RPMI8226 (cell line): Measurements from ENCODE around the gene RBP2.

Experiments
- DNase-seq: peaks from one replicate; pipeline ENCODE4 v3.0.0-alpha.2; 2015

RBP2 gene

DNA sequence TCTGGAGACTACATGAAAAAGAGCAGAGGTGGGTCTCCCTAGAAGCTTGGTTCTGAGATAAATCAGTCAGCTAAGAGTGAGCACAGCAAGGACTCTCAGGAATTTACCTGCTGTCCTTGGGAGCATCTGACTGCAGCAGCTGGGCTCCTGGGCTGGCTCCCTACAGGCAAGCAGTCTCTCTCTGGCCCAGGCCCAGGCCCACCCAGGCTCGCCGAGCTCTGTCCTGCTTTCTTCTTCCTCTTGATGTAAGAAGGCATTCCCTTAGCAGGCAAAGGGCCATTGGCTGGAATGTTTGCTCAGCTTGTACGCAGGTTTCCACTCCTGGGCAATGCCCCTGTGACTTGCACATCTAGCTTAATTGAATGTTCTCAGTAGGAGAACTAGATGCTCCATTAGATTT is 4.3 kb upstream of the RBP2 start:
- DNase-seq = no peak

DNA sequence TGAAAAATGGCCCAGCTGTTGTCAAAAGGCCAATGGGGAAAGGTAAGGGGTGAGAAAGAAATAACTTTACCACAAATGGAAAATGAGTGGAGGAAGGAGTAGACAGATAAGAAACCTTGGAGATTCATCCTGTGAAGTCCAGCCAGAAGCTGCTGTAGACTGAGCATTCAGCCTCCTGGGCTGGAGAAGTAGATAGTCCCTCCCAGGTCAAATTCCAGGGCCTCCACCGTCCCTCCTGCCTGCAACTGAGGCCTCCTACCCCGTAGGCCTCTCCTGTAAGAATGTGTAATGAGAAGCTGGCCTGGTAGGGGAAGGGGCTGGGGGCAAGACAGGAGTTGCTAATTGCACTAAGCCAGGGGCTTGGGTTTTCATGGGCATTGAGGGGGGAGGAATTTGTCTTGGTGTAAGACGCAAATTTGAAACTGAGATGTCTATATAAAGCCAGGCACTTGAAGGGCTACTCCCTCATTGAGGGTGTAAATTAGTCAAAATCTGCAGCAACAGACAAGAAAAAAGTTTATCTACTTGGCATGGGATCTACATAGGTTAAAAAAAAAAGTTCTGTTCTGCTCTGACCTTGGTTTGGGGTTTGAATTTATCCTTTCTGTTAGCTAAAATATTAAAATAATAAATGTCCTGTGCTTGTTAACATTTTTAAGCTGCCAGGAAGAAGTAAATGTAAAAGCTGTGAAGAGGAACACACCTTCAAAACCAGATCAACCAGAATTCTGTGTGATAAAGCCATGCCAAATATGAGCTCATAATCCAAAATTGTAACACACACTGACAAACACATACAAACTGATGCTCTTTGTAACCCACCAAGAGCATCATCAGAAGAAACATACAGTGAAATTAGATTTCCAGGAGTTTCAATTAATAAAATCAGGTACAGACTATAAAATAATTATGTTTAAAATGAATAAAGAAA is 1.7 kb upstream of the RBP2 start:
- DNase-seq = no peak

DNA sequence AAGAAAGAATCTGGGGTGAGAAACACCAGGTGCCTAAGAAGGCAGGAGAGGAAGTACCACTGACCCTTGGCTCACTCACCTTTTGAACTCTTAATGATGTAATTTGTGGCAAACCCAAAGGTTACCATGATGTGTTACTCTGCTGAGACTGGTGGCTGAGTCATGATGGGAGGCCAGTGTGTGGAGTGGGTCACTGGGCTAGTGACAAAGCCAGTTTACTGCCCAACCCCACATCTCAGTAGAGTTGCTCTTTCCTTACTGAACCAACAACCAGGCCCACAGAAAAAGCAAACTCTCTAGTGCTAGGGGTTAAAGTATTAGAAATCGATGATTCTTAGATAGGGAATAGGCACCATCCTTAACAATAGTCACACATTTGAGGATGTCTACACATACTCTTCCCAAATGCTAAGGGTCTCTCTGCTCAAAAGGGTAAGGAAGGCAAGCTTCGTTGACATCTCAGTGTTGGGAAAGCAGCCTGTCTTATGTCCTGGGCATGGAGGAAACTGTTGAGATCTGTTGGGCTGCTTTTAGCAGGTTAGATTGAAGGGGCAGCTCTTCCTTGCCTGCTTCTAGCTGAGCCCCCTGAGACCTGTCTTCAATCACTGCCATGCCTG is 3.1 kb downstream of the RBP2 start:
- no peak for DNase-seq

DNA sequence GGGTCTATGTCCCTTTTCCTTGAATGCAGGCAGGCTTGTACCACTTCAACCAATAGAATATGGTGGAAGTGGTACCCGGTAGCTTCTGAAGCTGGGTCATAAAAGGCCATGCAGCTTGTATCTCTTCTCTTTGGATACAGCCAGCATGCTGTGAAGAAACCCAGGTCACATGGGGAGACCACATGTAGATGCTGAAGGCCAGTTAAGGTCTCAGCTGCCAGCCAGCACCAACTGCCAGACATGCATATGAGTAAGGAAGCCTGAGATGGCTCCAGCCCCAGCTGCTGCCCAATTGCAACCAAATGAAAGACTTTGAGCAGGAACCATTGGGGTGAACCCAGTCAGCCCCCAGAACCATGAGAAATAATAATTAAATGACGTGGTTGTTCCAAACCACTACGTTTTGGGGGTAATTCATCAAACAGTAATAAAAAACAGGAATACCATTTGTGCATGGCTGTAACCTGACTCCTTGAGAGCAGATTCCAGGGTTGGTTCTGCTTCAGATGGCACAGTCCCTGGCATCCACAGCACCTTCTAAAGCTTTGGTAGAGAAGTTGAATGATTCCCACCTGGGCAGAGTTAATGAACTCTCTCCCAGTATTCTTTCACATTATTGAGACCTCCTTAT is 3.8 kb downstream of the RBP2 start:
- DNase-seq = no peak

DNA sequence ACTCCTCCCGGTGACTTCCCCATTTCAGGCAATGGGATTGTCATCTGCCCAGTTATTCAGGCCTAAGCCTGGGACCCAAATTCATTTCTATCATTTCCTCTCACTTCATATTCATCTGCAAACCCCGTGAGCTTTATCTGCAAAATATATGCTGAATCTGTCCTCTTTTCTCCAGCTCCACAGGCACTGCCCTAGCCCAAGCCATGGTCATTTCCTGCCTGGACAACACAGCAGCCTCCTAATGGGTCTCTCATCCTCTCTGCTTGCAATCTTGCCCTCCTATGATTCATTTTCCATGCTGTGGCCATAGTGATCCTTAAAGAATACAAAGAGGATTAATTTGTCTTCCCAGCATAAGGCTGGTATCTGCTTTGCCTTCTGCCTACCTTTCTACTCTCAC is 6.1 kb downstream of the RBP2 start:
- DNase-seq = no peak

DNA sequence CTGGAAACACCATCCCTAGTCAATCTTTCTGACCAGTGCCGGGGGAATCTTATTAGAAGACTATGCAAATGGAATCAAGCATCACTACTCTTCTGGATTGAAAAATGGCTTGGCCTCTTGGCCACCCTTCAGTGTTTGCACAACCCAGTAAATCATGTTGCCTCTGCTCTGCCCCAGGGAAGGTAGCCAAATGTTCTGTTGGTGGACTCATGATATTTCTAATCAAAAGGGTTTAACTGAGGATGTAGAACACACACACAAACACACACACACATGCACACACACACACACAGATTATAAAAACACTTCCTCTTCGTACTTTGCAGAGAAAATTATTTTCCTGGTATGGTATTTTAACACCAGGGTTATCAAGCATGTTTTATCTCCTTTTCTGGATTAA is 7.9 kb downstream of the RBP2 start:
- no peak for DNase-seq

DNA sequence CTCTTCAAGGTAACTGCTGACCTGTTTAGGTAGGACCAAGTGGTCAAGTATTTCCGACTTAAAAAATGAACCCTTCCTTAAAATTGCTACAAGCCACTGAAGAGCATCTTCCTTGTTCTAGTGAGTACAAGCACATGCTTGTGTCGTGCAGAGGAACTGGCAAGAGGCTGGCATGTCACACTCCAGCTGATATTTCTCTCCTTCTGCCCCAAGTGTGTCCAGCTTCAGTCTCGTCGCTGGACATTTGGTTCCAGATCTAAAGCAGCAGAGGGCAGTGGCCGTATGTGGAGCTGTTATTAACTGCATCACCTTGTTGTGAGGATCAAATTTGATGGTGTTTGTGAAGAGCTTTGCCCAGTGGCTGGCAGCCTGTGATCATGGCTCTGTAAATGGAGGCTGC is 10.0 kb downstream of the RBP2 start:
- DNase-seq = no peak

DNA sequence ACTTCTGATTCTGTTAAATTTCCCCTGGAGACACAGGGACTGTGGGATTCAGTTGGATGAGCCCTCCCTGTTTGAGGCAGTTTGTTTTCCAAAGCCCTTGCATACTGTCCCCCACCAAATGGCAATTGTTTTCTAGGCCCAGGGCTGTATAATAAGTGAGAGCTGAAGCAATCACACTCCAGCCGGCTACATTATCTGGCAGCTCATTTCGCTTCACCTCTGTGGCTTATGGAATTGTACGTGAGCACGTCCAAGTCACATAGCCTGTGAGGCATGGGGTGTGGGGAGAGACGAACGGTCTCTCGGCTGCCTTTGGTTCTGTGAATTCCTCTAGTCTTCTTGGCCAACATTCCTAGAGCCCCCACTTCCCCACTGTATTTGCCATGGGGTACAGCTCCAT is 10.7 kb downstream of the RBP2 start:
- DNase-seq = no peak

DNA sequence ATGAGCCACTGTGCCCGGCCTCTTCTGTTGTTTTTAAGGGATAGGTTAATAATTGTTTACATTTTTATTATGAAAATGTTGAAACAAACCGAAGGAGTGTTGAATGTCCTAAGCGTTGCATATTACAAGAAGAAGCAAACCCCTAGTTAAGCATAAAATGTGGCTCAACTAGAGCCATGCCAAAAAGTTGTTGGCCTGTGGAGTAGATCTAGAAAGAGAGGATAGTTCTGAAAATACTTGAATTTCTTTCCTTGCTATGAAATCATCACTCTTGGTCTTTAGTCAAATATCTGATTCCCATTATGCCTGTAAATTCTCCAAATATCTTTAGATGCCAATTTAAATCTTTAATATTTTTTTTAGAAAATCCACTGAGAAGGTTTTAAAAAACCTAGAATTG is 12.8 kb downstream of the RBP2 start:
- DNase-seq = no peak

DNA sequence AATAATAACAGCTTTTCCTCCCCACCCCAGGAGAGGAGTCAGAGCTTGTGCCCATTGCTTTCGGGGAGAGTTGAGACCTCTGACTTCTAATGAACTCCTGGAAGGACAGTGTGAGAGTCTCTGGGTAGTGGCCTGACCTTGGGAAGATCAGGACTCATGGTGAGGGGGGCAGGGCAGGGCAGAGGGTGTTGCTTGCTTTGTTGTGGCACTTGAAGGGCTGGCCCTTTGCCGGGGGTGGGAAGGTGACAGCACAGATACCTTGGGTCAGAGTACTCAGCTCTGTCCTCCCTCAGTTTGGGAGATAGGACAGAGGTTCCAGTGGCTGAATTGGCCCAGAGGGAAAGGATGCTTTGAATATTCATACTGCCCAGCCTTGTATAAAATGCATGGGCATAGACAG is 15.8 kb downstream of the RBP2 start:
- no peak for DNase-seq

DNA sequence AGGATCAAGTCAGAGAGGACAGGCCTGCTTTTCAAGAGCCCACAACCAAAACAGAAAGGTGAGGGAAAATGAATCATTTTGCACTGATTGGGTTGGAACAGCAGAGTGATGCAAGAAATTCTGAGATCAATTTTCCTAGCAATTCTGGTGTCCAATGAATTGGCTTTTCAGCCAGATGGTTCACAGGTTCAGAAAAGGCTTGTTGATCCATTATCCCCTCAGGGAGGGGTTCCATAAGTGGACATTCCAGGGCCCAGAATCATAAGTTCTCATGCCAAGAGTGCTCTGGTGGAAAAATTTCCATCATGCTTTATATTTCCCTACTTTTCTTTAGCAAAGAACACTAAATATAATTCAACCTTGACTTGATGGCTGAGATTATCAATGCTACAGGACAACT is 16.2 kb downstream of the RBP2 start:
- no peak for DNase-seq

DNA sequence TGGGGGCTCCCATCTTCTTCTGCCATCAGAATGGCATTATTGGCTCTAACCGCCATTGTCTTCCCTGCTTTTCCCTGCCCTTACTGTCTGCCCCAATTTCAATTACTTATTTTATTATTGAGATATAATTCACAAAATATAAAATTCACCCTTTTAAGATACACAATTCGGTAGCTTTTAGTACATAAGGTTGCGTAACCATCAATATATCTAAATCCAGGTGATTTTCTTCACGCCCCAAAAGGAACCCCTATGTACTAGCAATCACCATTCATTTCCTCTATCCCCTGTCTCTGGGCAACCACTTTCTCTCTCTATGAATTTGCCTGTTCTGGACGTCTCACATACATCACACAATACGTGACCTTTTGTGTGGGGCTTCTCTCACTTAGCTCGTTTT is 18.0 kb downstream of the RBP2 start:
- DNase-seq = no peak

DNA sequence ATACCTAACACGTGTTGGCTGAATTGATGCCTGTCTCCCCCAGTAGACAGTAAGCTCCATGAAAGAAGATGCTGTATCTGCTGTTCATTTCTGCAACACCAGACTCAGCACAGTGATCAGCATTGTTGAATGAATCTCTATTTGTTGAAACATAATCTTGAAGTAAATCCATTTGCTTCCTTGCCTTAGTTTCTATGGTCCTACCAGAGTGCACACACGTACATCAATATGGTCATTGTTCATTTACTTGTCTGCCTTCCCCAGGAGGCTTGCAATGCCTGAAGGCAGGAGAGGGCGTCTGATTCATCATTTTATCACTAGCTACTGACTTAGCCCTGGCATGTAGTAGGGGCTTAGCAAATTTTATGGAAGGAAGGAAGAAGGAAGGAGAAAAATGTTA is 19.2 kb downstream of the RBP2 start:
- DNase-seq = no peak

DNA sequence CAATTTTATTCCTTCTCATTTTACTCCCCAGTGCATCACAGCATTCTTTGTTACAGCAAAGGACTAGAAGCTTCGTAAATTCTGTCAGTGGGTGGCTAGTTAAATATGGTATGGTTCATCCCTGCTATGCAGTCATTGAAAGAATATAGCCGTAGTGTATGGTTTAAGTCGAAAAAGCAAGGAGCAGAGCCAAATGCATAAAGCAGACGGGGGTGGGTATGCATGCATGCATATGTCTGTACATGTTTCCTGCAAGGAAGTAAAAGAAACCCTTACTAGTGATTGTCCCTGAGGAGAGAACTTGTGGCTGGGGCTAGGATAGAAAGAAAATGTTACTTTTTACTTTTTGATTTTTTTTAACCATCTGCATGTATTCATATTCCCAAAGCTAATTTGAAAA is 19.9 kb downstream of the RBP2 start:
- no peak for DNase-seq

DNA sequence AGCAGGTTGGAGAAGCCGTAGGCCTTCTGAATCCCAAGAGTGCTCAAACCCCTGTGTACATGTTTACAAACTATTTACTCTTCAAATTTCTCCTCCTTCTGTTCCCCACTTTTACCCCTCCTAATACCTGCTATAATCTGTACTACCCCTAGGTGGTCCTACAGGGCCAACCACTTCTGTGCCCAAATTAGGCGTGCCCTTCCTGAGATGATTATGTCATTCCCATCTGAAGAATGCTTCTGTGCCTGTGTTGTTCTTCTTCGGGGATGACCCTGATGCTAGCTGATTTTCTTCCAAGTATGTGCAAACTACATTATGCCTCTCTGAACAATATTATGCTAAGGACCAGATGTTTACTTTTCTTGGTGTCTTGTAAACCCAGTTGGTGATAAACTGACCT is 20.5 kb downstream of the RBP2 start:
- DNase-seq = no peak

DNA sequence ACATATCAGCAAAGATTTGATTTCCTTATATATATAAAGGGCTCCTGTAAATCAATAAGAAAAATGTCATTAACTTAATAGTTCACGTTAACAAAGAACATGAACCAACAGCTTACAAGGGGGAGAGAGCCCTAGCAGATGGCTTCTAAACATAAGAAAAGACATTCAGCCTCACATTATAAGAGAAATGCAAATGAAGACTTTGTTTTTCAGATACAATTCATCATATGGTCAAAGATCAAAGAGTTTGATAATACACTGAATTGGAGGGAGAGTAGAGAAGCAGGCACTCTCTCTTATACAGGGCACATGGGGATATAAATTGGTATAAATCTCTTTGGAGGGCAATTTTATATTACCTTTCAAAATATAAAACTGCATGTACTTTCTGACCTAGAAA is 21.1 kb downstream of the RBP2 start:
- no peak for DNase-seq

DNA sequence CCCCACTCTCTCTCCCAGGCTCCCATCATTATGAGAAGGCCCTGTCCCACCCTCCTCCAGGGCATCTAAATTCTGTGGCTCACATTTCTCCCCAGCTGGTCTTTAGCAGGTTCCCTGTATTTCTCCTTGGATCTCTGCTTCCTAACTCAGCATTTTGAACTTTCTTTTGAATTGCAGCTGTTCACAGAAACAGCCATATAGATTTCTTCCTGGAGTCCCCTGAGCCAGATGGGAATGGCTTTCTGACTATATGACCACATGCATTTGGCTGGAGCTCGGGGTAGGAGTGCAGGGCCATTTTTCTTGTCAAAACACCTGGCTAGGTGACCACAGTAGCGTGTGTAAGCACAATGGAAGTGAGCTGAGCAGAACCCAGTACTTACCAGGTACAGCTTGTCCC is 22.0 kb downstream of the RBP2 start:
- DNase-seq = no peak

DNA sequence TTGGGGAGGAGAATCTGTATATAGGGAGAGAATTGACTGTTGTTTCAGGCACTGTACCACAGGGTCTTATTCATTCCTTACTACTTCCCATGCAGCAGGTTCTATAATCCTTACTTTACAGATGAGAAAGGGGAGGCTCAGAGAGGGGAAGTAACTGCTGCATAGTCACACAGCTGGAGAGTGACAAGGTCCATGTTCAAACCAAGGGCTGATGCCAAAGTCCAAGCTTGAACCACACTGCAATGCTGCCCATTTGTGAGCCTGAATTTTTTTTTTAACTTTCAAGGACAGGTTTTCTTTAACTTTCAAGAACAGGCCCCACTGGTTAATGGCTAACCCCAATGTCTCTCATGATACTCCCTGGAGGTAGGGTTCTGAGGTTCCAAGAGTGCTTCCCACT is 26.2 kb downstream of the RBP2 start:
- DNase-seq = no peak

DNA sequence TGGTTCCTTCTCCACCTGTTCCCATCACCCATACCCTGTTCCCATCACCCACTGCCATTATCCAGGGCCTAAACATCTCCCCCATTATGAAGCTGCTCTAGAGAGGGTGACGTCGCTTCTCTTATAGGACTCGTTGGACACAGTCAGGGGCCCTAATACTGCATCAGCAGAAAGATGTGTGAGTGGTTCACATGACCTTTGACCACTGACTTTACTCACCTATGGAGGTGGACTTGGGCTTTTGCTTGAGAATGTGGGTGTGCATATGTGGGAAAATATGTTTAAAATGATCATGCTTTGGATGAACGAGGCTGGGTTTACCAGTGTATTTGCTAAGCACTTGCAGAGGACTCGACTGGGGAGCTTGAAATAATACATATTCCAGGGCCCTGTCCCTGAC is 26.8 kb downstream of the RBP2 start:
- DNase-seq = no peak

DNA sequence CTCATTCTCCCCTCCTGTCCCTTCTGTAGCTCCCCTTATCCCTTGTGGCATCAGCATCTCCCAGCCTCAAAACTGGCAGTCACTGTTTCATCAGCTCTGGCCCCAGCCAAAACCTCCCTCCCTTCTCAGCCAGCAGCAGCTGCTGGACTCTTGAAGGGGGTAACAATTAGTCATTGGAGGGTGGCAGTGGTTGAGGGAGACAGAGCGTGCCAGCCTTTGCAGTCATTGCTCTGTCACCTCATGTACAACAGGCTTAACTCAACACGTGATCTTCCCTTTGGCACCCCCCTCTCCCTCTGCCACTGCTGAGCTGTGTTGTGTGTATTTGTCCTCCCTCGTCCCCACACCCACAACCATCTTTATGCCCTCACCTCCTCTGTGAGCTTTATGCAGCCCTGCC is 28.2 kb downstream of the RBP2 start:
- DNase-seq = no peak

DNA sequence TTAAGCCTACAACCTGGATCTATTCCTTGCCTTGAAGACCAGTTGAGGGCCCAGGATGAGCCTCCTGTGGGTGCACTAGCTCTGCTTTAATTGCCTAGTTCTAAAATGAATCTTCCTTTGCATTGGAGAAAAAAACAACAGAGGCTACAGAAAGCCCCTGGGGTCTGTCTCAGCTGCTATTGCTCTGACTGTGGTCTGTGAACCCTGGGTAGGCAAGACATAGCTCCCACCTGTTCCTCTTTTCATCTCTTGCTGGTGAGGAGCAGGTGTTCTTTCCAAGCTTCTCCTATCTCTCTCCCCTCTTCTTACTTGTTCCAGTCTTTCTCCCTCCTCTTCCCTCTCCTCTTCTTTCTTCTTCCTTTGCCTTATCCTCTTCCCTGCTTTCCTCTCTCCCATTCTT is 28.8 kb downstream of the RBP2 start:
- no peak for DNase-seq

DNA sequence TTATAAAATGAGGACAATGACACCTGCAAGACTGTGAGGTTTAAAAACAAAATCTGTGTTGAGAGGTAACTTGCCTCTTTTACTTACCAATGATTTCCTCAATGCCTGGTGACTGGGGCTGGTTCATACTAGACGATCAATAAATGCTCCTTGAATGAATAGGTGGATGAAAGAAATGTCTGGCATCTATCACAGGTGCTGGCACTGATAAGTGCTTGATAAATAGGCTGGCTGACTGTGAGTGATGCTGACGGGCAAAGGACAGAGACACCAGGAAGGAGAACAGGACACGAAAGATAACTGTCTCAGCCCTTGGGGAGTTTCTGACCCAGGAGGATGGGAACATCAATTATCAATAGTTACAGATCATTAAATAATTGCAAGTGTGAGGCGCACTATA is 31.9 kb downstream of the RBP2 start:
- DNase-seq = no peak

DNA sequence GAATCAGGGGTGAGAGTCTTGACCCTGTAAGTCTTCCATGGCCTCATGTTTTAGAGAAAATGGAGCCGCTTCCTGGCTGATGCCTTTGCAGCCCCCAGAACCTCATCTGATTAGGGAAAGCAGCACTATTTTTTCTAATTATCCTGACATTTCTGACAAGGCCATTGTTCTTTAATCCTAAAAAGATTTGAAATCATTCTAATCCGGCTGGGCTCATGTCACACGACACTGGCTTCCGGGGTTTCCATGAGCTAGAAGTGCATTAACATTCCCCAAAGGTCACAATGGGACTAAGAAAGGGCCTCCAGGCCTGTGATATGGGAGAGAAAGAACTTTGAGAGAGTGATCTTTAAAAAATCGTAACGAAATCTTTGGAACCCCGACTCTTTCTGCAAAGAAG is 33.1 kb downstream of the RBP2 start:
- no peak for DNase-seq

DNA sequence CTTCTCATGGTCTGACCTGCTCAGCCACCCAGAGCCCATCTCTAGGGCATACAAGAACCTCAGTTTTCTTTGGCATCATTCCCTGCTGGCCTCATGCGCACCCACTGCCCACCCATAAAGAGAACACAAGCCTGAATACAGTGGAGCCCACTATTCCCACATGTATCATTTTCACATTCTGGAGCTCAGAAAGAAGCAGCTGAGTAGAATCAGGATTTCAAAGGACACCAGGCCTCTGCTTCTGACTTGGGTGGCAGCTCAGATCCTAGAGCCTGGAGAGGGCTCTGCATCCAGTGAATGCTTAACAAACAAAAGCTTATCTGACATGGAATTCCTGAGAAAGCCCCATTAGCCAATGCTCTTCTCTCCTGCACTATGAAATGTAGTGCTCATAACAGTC is 34.7 kb downstream of the RBP2 start:
- no peak for DNase-seq
